HL-60/S4 (cell line): Measurements from ENCODE around the gene BCL2L13.
"Not testable (repeated sequence)": the region's sequence is repeated elsewhere in the genome, so short reads cannot be mapped to it uniquely, and the experiment has no call there.

Experiments used
- in situ Hi-C: fragments of 300-500 bp; cut with MboI; formaldehyde crosslinking; loops from 2 replicates; pipeline ENCODE4 v1.14.3; 2022; ENCODE audit warnings: low sequenced_read_pairs

BCL2L13 gene

GRCh38 chr22:17692841-17693240, 54.3 kb downstream of the BCL2L13 start:
- in situ Hi-C loops = no loop called here

GRCh38 chr22:17694193-17694592, 55.6 kb downstream of the BCL2L13 start:
- in situ Hi-C loops = no loop called here

GRCh38 chr22:17694752-17695151, 56.2 kb downstream of the BCL2L13 start:
- in situ Hi-C loops = no loop called here

- in situ Hi-C loops = no loop called here
Observed at GRCh38 chr22:17695986-17696385, 57.4 kb downstream of the BCL2L13 start.

GRCh38 chr22:17697196-17697595, 58.6 kb downstream of the BCL2L13 start:
- in situ Hi-C loops = not testable (repeated sequence)

- in situ Hi-C loops = not testable (repeated sequence)
Observed at GRCh38 chr22:17698276-17698675, 59.7 kb downstream of the BCL2L13 start.

GRCh38 chr22:17698948-17699347, 60.4 kb downstream of the BCL2L13 start:
- in situ Hi-C loops = no loop called here

GRCh38 chr22:17699696-17700340, 61.3 kb downstream of the BCL2L13 start:
- in situ Hi-C loops = no loop called here

GRCh38 chr22:17700778-17701177, 62.2 kb downstream of the BCL2L13 start:
- in situ Hi-C loops = no loop called here

GRCh38 chr22:17703811-17704210, 65.3 kb downstream of the BCL2L13 start:
- in situ Hi-C loops = no loop called here

GRCh38 chr22:17705546-17705945, 67.0 kb downstream of the BCL2L13 start:
- in situ Hi-C loops = no loop called here

- in situ Hi-C loops = no loop called here
Observed at GRCh38 chr22:17705951-17706900, 67.7 kb downstream of the BCL2L13 start.

- in situ Hi-C loops = no loop called here
Observed at GRCh38 chr22:17706947-17707346, 68.4 kb downstream of the BCL2L13 start.

GRCh38 chr22:17707526-17707925, 69.0 kb downstream of the BCL2L13 start:
- in situ Hi-C loops = no loop called here

GRCh38 chr22:17710023-17710422, 71.5 kb downstream of the BCL2L13 start:
- in situ Hi-C loops = no loop called here

GRCh38 chr22:17712441-17712840, 73.9 kb downstream of the BCL2L13 start:
- in situ Hi-C loops = no loop called here

GRCh38 chr22:17716529-17716928, 78.0 kb downstream of the BCL2L13 start:
- in situ Hi-C loops = no loop called here

GRCh38 chr22:17717708-17718107, 79.2 kb downstream of the BCL2L13 start:
- in situ Hi-C loops = no loop called here

GRCh38 chr22:17719911-17720310, 81.4 kb downstream of the BCL2L13 start:
- in situ Hi-C loops = no loop called here

- in situ Hi-C loops = no loop called here
Observed at GRCh38 chr22:17724241-17724640, 85.7 kb downstream of the BCL2L13 start.

- in situ Hi-C loops = no loop called here
Observed at GRCh38 chr22:17724678-17725499, 86.3 kb downstream of the BCL2L13 start.
